ENCODE results near the gene EXT2. TPM values are rescaled to one million over a fixed set of nuclear protein-coding genes. Genes with fewer than 3 reads are reported as not detected.
A peak's percentile ranks its signal among the peaks of the same experiment; 100 is the strongest.

The EXT2 gene
- total and polyA plus RNA-seq, 10 of the 15 experiments (the other 5 are each of a cell fraction or from before 2014, with no cell fraction given) = 3.8 to 31.4 (median 17.9) TPM

GRCh38 chr11:44095506-44096359, at the start of gene EXT2 (continued):
- TF ChIP-seq NRF1 (conservative IDR thresholded peaks at IDR 0.05; ENCODE audit: low read depth, low read length) (peak; percentile 80), SMAD1 (IDR thresholded peaks at IDR 0.05; ENCODE audit: low read depth, partially characterized antibody) (no peak), ZBTB11 (CRISPR knock-in tag; IDR thresholded peaks at IDR 0.05) (no peak), RBBP5 (conservative IDR thresholded peaks at IDR 0.05) (no peak), IKZF2 (IDR thresholded peaks at IDR 0.05) (no peak), KDM1A (IDR thresholded peaks at IDR 0.05; ENCODE audit: borderline replicate concordance) (no peak), SIX5 (IDR thresholded peaks at IDR 0.05; ENCODE audit: low read depth, low read length, severe bottlenecking) (no peak), LARP7 (IDR thresholded peaks at IDR 0.05) (peak; percentile 95), NFXL1 (IDR thresholded peaks at IDR 0.05; ENCODE audit: borderline replicate concordance) (no peak)

GRCh38 chr11:44046182-44046581, 49.3 kb upstream of the EXT2 start:
- Histone ChIP-seq H3K4me3 (no peak overlapping the region), H3K36me3 (ENCODE audit: control insufficient read depth in 2 of 2, insufficient read depth in 2 of 2, low read length in 1 of 2) (no peaks in the 10 kb centered on the region), H3K9ac (ENCODE audit: control insufficient read depth, insufficient read depth, low read length) (no peak overlapping the region), H3K4me1 (ENCODE audit: control insufficient read depth, insufficient read depth, low read length) (no peaks in the 10 kb centered on the region), H4K20me1 (ENCODE audit: control insufficient read depth, insufficient read depth) (no peaks in the 10 kb centered on the region), H3K9me3 (replicated peaks; ENCODE audit: control insufficient read depth, insufficient read depth, low read length) (no peaks in the 10 kb centered on the region), H3K4me2 (ENCODE audit: control insufficient read depth, insufficient read depth) (no peak overlapping the region), H2AFZ (ENCODE audit: control insufficient read depth, low read depth, low read length) (no peak overlapping the region), H3K27ac (ENCODE audit: control insufficient read depth, insufficient read depth) (no peak overlapping the region), H3K79me2 (ENCODE audit: control insufficient read depth, insufficient read depth, low read length) (no peaks in the 10 kb centered on the region), H3K27me3 (replicated peaks in 1 of 2; ENCODE audit: control insufficient read depth in 2 of 2, insufficient read depth in 2 of 2, low read length in 1 of 2) (no peaks in the 10 kb centered on the region; a peak in 1 of 4 replicates)
- DNase-seq (ENCODE audit: low read depth, low spot score) (no peak), ATAC-seq (no peak), FAIRE-seq (no peak)
- ChIA-PET CTCF (no interaction called here), POLR2A (no interaction called here), SMC1A (ENCODE audit: uncharacterized antibody, unreplicated experiment) (no interaction called here), RAD21 (ENCODE audit: unreplicated experiment) (no interaction called here)
- BruUV-seq (replicated peaks) = no TSS peak
- in situ Hi-C loops (cut with MboI) = no loop called here
- whole genome bisulfite sequencing (ENCODE audit: insufficient coverage, insufficient replicate concordance, low lambda C conversion rate, missing lambda C conversion rate) = 0% methylated on average over 2 of the region's 2 CpGs
- intact Hi-C loops (cut with micrococcal nuclease; ENCODE audit: unreplicated experiment) = loop anchor here (10.0 kb wide), 2 partner anchors 59 to 61 kb away; no protein-coding TSS in a partner anchor
- no peak for TF ChIP-seq IRF3 (IDR thresholded peaks at IDR 0.05)
- no peak for TF ChIP-seq E2F4 (IDR thresholded peaks at IDR 0.05; ENCODE audit: low read depth, low read length)
- TF ChIP-seq SUPT20H (IDR thresholded peaks at IDR 0.05; ENCODE audit: borderline replicate concordance, control insufficient read depth, low read depth, low read length) = no peak
- no peak for TF ChIP-seq ESRRA (IDR thresholded peaks at IDR 0.05; ENCODE audit: low read length)
- TF ChIP-seq SMAD5 (IDR thresholded peaks at IDR 0.05; ENCODE audit: low read depth) = no peak

All from GM12878 (cell line).